Activated naive CD4-positive, alpha-beta T cell treated with anti-CD3 and anti-CD28 coated beads, Interleukin-2, amount 10 ng/mL, durations not matched to agents 7 days and 5 days (primary cell): Measurements from ENCODE around the gene SEC61A2.
A peak's percentile ranks its signal among the peaks of the same experiment; 100 is the strongest.
"Not testable (repeated sequence)": the region's sequence is repeated elsewhere in the genome, so short reads cannot be mapped to it uniquely, and the experiment has no call there.

ENCODE experiments used
- CTCF ChIA-PET: fragments of 350-600 bp; sonication (Branson Sonifier 250); formaldehyde crosslinking; loops from one replicate; lab custom pipeline; 2021; ENCODE audit warnings: antibody characterized with exemption; lab: Charles Lee
- DNase-seq: peaks from one replicate; pipeline ENCODE4 v3.0.0-alpha.2; 2020
- H3K27ac Mint-ChIP-seq: one replicate; pipeline ENCODE4 v1.8.0; 2021; ENCODE audit warnings: mild to moderate bottlenecking, moderate library complexity, mixed read lengths
- H3K27me3 Mint-ChIP-seq: one replicate; pipeline ENCODE4 v1.8.0; 2021; ENCODE audit warnings: mild to moderate bottlenecking, mixed read lengths
- H3K36me3 Mint-ChIP-seq: one replicate; pipeline ENCODE4 v1.8.0; 2021; ENCODE audit warnings: mixed read lengths
- H3K4me1 Mint-ChIP-seq: one replicate; pipeline ENCODE4 v1.8.0; 2021; ENCODE audit warnings: mixed read lengths
- H3K4me3 Mint-ChIP-seq: one replicate; pipeline ENCODE4 v1.8.0; 2021; ENCODE audit warnings: mild to moderate bottlenecking, moderate library complexity, mixed read lengths
- H3K9me3 Mint-ChIP-seq: one replicate; pipeline ENCODE4 v1.8.0; 2021; ENCODE audit warnings: mixed read lengths

The SEC61A2 gene

DNA sequence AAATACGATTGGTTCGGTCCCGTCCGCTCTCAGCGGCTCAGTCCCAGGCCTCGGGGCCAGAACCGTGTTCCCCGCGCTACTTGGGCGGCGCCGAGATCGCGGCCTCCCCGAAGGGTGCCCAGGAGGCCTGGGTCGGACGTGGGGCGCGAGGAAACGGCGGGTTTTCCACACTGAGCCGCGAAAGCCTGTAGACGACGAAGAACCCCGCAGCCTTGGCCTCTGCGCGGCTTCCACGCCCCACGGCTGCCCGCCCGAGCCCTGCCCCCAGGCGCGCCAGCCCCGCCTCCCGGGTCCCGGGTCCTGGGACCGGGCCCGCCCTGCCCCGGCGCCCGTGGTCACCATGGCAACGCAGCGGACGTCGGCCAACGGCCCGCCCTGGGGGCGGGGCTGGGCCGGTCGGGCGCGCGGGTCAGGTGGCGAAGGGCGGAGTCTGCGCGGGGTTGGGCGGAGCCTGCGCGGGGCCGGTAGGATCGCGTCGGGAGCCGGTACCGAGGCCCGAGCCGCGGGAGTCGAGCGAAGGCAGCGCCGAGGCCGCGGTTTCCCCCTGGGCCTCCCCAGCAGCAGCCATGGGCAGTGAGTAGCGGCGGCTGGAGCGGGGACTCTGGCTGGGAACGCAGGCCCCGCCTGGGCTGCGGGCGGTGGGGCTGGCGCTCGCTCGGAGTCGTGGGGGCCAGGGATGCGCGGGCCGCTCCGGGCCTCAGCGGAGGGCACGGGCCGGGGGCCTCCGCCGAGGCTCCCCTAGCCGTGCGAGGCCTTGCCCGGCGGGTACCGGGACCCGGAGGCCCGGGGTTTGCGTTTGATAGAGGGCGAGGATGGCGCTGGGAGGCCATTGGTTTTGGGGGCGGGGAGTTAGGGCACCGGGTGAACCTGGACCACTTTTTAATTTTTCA, at the start of gene SEC61A2:
Gene SEC61A2 (plus strand): TSS at position 456 of the 890 bp plus-strand sequence. CDS start 111 bp downstream, at position 567.
- H3K27me3 Mint-ChIP-seq, result no peaks in the 10 kb centered on the region
- no peaks in the 10 kb centered on the region for H3K9me3 Mint-ChIP-seq
- CTCF ChIA-PET, result interaction anchor here (0.9 kb wide), 1 partner anchor 62 kb away, joined by 3 read pairs; no protein-coding TSS in a partner anchor
- H3K27ac Mint-ChIP-seq, result peak within 1 kb of the TSS; percentile 91
- peaks cover 27% of the 10 kb centered on the region for H3K4me1 Mint-ChIP-seq
- H3K4me3 Mint-ChIP-seq, result peak within 1 kb of the TSS; percentile 89
- peak; percentile 98 for DNase-seq
- peaks cover 10% of the 10 kb centered on the region for H3K36me3 Mint-ChIP-seq

DNA sequence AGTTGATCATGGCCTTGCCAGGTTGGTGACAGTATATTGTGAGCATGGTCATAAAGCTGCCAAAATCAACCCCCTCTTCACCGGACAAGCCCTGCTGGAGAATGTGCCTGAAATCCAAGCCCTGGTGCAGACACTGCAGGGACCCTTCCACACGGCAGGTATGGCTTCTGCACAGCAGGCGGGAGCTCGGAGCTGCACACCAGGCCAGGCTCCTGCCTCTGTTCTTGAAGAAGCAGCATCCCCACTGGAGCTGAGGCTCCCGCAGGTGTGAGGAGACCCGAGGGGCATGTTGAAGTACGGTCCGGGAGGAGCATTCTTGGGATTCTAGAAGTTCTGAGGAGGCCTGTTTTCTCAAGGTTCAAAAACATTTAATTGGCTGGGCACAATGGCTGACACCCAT, 48.0 kb upstream of the SEC61A2 start:
- Mint-ChIP-seq H3K9me3 (no peaks in the 10 kb centered on the region), H3K27me3 (no peaks in the 10 kb centered on the region), H3K36me3 (peaks cover 11% of the 10 kb centered on the region), H3K27ac (no peak overlapping the region), H3K4me1 (no peaks in the 10 kb centered on the region), H3K4me3 (no peak overlapping the region)
- no peak for DNase-seq
- CTCF ChIA-PET, result no interaction called here

DNA sequence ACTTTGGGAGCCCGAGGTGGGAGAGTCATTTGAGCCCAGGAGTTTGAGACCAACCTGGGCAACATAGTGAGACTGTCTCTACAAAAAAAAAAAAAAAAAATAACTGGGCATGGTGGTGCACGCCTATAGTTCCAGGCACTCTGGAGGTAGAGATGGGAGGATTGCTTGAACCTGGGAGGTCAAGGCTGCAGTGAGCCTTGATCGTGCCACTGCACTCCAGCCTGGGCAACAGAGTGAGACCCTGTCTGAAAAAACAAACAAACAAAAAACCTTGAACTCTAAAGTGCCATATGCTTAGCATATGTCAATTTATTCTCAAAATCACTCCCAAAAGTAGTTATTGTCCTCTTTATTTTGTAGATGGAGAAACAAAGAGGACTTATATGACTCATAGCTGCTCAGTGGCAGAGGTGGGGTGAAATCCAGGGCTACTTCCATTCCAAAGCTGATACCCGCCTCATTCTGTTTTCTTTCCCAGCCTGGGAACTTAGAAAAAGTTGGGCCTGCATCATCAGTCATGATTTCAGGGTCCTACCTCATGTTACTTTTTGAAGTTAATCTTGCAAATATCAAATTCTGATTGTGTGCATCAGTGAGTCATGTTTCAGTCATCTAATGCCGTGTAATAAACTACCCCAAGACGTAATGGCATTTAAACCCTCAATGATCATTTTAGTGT, 47.5 kb upstream of the SEC61A2 start:
- no peak overlapping the region for H3K4me3 Mint-ChIP-seq
- H3K9me3 Mint-ChIP-seq, result no peaks in the 10 kb centered on the region
- H3K27ac Mint-ChIP-seq, result no peak overlapping the region
- CTCF ChIA-PET, result no interaction called here
- peaks cover 13% of the 10 kb centered on the region for H3K36me3 Mint-ChIP-seq
- no peaks in the 10 kb centered on the region for H3K4me1 Mint-ChIP-seq
- no peaks in the 10 kb centered on the region for H3K27me3 Mint-ChIP-seq
- no peak for DNase-seq

DNA sequence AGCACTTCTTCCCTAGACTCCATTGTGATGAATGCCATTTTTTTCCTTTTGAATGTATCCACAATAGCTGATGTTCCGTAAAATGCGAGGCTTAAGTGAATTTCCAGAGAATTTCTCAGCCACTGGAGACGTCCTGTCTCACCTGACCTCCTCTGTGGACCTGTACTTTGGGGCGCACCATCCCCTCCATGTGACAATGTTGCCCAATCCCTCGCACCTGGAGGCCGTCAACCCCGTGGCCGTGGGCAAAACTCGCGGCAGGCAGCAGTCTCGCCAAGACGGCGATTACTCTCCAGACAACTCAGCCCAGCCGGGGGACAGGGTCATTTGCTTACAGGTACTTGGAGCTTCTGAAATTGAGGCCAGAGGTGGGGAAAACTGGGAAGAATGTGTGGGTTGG, 40.6 kb upstream of the SEC61A2 start:
- CTCF ChIA-PET, result no interaction called here
- no peak overlapping the region for H3K27ac Mint-ChIP-seq
- no peaks in the 10 kb centered on the region for H3K4me1 Mint-ChIP-seq
- no peak for DNase-seq
- H3K27me3 Mint-ChIP-seq, result no peaks in the 10 kb centered on the region
- H3K36me3 Mint-ChIP-seq, result peaks cover 47% of the 10 kb centered on the region
- no peak overlapping the region for H3K4me3 Mint-ChIP-seq
- no peaks in the 10 kb centered on the region for H3K9me3 Mint-ChIP-seq

DNA sequence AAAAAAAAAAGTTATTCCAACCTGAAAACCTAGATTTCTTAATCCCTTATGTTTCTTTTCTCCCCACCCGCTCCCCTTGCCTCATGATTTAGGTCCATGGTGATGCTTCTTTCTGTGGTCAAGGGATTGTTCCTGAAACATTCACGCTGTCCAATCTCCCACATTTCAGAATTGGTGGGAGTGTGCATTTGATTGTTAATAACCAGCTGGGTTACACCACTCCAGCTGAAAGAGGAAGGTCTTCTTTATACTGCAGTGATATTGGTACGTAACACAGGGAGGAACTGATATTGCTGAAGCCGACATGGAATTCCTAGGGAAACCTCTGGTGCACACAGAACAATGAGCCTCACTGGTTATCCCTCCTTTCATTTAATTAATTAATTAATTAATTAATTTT, 38.1 kb upstream of the SEC61A2 start:
- no peak for DNase-seq
- no peaks in the 10 kb centered on the region for H3K9me3 Mint-ChIP-seq
- peaks cover 52% of the 10 kb centered on the region for H3K36me3 Mint-ChIP-seq
- H3K4me1 Mint-ChIP-seq, result no peaks in the 10 kb centered on the region
- no peaks in the 10 kb centered on the region for H3K27me3 Mint-ChIP-seq
- no peak overlapping the region for H3K4me3 Mint-ChIP-seq
- H3K27ac Mint-ChIP-seq, result no peak overlapping the region
- CTCF ChIA-PET, result no interaction called here

DNA sequence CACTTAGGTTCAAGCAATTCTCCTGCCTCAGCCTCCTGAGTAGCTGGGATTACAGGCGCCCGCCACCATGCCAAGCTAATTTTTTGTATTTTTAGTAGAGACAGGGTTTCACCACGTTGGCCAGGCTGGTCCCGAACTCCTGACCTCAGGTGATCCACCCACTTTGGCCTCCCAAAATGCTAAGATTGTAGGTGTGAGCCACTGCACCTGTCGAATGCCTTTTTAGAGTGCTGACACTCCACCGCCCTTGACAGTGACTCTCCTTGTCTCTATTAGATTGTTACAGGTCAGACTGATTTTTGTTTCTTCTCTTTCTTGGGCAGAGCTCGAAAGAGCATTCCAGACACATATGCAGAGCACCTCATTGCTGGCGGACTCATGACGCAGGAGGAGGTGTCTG, 32.1 kb upstream of the SEC61A2 start:
- not testable (repeated sequence) for H3K4me3 Mint-ChIP-seq, H3K27ac Mint-ChIP-seq
- H3K36me3 Mint-ChIP-seq, result peaks cover 47% of the 10 kb centered on the region

DNA sequence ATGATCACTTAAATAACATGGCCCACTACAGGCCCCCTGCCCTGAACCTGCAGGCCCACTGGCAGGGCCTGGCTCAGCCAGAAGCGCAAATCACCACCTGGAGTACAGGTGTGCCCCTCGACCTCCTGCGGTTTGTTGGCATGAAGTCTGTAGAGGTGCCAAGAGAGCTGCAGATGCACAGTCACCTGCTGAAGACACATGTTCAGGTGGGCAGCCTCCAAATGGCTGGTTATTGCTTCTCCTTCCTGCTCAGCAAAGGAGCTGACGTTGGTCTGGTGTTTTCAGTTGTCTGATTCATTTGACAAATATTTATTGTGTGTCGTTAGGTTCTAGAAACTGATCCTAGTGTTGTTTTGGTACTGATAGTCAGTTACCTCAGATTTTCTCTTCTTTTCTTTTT, 31.7 kb upstream of the SEC61A2 start:
- peaks cover 46% of the 10 kb centered on the region for H3K36me3 Mint-ChIP-seq
- H3K4me1 Mint-ChIP-seq, result no peaks in the 10 kb centered on the region
- H3K9me3 Mint-ChIP-seq, result no peaks in the 10 kb centered on the region
- no peaks in the 10 kb centered on the region for H3K27me3 Mint-ChIP-seq
- H3K27ac Mint-ChIP-seq, result no peak overlapping the region
- CTCF ChIA-PET, result no interaction called here
- H3K4me3 Mint-ChIP-seq, result no peak overlapping the region
- no peak for DNase-seq

More for the DNA sequence above, 32.1 kb upstream of the SEC61A2 start:
- H3K4me1 Mint-ChIP-seq, DNase-seq, H3K27me3 Mint-ChIP-seq, CTCF ChIA-PET, H3K9me3 Mint-ChIP-seq: not testable (repeated sequence)

DNA sequence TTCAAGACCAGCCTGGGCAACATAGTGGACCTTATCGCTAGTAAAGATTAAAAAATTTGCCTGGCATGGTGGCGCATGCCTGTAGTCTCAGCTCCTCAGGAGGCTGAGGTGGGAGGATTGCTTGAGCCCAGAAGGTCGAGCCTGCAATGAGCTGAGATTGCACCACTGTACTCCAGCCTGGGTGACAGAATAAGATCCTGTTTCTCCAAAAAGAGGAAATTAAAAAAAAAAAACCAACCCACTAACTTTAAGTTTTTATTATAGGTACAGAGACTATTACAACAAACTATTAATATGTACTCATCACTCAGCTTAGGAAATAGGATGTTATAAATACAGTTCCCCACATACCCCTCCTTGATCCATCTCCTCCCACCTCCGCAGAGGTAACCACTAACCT, 30.5 kb upstream of the SEC61A2 start:
- CTCF ChIA-PET, result no interaction called here
- Mint-ChIP-seq H3K27me3 (no peaks in the 10 kb centered on the region), H3K27ac (no peak overlapping the region), H3K4me3 (no peak overlapping the region), H3K36me3 (peaks cover 44% of the 10 kb centered on the region), H3K4me1 (no peaks in the 10 kb centered on the region), H3K9me3 (no peaks in the 10 kb centered on the region)
- no peak for DNase-seq

DNA sequence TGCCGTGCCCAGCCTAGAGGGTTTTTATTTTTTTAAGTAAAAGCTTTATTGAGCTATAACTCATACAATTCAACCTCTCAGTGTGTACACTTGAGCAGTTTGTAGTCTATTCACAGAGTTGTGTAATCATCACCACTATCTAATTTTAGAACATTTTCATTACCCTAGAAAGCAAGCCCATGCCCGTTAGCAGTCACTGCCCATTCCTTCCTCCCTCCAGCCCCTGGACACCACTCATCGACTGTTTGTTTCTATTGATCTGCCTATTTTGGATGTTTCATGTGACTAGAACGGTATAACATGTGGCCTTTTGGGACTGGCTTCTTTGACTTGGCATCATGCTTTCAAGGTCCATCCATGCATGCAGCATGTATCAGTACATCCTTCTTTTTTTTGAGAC, 25.7 kb upstream of the SEC61A2 start:
- H3K27me3 Mint-ChIP-seq, result no peaks in the 10 kb centered on the region
- no peaks in the 10 kb centered on the region for H3K9me3 Mint-ChIP-seq
- no peak overlapping the region for H3K27ac Mint-ChIP-seq
- H3K4me1 Mint-ChIP-seq, result no peaks in the 10 kb centered on the region
- no peak overlapping the region for H3K4me3 Mint-ChIP-seq
- CTCF ChIA-PET, result no interaction called here
- no peak for DNase-seq
- peaks cover 43% of the 10 kb centered on the region for H3K36me3 Mint-ChIP-seq

DNA sequence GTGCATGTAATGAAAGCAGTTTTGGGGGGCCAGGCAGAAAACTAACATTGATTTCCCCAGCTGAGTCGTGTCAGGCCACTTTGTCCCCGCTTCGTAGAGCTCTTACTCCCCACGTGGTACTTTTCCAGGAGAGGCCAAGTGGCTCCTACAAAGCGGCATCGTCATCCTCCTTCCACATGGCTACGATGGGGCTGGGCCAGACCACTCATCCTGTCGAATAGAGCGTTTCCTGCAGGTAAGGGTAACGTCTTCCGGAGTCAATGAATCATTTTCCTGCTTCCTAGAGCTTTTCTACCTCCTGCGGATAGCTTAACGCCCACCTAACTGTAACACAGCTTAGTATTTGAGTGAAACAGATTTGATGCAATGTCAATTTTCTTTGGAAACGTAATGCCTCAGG, 21.7 kb upstream of the SEC61A2 start:
- Mint-ChIP-seq H3K27me3 (no peaks in the 10 kb centered on the region), H3K4me3 (no peak overlapping the region), H3K9me3 (no peaks in the 10 kb centered on the region), H3K36me3 (peaks cover 29% of the 10 kb centered on the region), H3K4me1 (peaks cover 11% of the 10 kb centered on the region), H3K27ac (no peak overlapping the region)
- CTCF ChIA-PET, result no interaction called here
- no peak for DNase-seq

DNA sequence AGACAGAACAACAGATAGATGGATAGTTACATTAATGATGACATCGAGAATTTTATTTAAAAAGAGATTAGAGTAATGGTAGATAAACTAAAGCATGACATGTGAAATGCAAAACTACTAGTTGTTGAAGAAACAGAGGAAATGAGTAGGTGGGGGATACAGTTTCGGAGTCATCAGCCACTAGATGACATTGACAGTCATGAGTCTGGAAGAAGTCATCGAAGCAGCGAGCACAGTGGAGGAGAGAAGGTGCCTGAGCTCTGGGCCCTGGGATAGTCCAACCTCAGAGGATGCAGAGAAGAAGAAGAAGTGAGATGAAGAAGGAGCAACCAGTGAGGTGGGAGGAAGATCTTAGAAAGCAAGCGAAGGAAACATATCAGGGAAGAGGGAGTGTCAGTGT, 20.2 kb upstream of the SEC61A2 start:
- CTCF ChIA-PET, result no interaction called here
- Mint-ChIP-seq H3K9me3 (no peaks in the 10 kb centered on the region), H3K4me1 (peaks cover 21% of the 10 kb centered on the region), H3K36me3 (peaks cover 24% of the 10 kb centered on the region), H3K27me3 (no peaks in the 10 kb centered on the region), H3K27ac (peak overlapping the region; percentile 2), H3K4me3 (no peak overlapping the region)
- no peak for DNase-seq

DNA sequence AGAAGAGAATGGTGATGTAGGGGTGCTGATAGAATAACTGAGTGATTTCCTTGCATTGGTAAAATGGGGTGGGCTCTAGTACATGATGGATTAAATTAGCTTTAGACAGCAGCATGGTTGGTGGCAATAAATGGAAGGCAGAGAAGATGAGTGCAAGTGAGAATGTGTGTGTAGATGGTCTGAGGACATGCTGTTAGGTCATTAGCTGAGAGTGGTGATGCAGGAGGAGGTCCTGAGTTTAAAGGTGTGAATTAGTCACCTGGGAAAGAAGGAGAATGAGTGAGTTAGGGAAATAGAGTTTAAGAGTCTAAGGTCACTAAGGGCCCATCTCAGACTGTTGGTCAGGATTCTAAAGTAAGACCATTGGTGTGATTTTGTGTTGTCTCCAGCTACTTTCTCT, 17.9 kb upstream of the SEC61A2 start:
- Mint-ChIP-seq H3K4me1 (peaks cover 24% of the 10 kb centered on the region), H3K27ac (peak overlapping the region; percentile 16), H3K36me3 (peaks cover 21% of the 10 kb centered on the region), H3K4me3 (no peak overlapping the region), H3K9me3 (no peaks in the 10 kb centered on the region), H3K27me3 (no peaks in the 10 kb centered on the region)
- CTCF ChIA-PET, result interaction anchor here (1.1 to 1.3 kb wide), 2 partner anchors 32 to 104 kb away, joined by 3 read pairs; no protein-coding TSS in a partner anchor
- DNase-seq, result no peak

DNA sequence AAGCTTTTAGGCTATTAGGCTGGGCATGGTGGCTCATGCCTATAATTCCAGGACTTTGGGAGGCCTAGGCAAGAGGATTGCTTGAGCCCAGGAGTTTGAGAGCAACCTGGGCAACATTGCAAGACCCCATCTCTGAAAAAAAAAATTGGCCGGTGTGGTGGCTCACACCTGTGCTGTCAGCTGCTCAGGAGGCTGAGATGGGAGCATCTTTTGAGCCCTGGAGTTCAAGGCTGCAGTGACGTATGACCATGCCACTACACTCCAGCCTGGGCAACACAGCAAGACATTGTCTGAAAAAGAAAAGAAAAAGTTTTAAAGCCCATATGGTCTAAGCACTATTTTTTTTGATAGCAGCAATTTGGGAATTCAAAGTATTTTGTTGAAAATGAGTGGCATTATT, 15.8 kb upstream of the SEC61A2 start:
- H3K36me3 Mint-ChIP-seq, result peaks cover 22% of the 10 kb centered on the region
- H3K4me3 Mint-ChIP-seq, result no peak overlapping the region

DNA sequence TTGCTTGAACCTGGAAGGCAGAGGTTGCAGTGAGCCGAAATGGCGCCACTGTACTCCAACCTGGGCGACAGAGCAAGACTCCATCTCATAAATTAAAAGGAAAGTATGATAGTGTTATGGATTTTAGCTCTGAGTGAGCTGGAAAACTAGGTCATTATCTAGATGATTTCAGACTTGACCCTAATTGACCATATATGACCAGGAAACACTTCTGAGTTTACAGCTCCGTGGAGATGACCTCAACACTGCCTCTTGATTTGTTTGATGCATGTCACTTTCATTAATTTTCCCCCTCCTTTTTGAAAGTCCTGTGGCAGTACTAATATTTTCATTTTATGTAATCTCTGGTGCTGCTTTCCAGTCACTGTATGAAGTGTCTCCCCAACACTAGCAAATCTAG, 7.8 kb upstream of the SEC61A2 start:
- CTCF ChIA-PET, result no interaction called here

More for the DNA sequence above, 15.8 kb upstream of the SEC61A2 start:
- CTCF ChIA-PET, result no interaction called here
- no peaks in the 10 kb centered on the region for H3K27me3 Mint-ChIP-seq
- H3K27ac Mint-ChIP-seq, result no peak overlapping the region
- H3K9me3 Mint-ChIP-seq, result no peaks in the 10 kb centered on the region
- DNase-seq, result no peak
- H3K4me1 Mint-ChIP-seq, result peaks cover 24% of the 10 kb centered on the region

More for the DNA sequence above, 7.8 kb upstream of the SEC61A2 start:
- H3K9me3 Mint-ChIP-seq, result no peaks in the 10 kb centered on the region
- no peak for DNase-seq
- H3K4me3 Mint-ChIP-seq, result no peak overlapping the region
- H3K27ac Mint-ChIP-seq, result peak overlapping the region; percentile 42
- H3K36me3 Mint-ChIP-seq, result peaks cover 42% of the 10 kb centered on the region
- H3K27me3 Mint-ChIP-seq, result no peaks in the 10 kb centered on the region
- peaks cover 28% of the 10 kb centered on the region for H3K4me1 Mint-ChIP-seq
